ENCODE results near the gene CD300A.
"Not testable (repeated sequence)": the region's sequence is repeated elsewhere in the genome, so short reads cannot be mapped to it uniquely, and the experiment has no call there.

Gene CD300A

DNA sequence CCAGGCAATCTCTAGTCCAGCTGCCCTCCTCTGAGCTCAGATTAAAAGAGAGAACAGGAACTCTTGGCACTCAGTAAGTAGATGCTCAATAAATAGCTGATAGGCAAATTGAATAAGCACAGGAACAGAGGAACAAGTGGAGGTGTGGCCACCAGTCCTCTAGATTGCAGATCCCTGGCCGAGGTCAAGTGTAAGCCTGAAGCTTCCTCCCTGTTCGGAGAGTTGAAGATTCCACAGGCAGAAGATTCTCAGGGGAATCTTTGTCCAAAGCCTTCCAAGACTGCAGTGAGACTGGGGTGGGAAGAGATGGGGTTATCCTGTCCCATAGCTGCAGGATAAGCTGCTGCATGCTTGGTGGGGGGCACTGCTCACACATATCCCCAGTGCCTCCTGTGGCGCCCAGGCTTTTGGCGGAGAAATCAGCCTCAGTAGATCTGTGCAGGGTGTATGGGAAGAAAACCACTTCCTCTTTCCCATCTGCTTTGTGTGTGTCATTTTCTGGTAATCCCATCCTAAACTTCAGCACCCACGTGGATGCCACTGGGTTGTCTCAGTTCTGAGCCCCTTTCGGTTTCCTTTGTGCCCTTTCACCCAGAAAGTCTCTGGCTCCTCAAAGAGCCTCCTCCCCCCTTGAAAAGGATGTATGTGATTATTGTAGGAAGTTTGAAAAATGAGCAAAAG is 12.1 kb downstream of the CD300A start:
- TF ChIP-seq, protein P1, sequence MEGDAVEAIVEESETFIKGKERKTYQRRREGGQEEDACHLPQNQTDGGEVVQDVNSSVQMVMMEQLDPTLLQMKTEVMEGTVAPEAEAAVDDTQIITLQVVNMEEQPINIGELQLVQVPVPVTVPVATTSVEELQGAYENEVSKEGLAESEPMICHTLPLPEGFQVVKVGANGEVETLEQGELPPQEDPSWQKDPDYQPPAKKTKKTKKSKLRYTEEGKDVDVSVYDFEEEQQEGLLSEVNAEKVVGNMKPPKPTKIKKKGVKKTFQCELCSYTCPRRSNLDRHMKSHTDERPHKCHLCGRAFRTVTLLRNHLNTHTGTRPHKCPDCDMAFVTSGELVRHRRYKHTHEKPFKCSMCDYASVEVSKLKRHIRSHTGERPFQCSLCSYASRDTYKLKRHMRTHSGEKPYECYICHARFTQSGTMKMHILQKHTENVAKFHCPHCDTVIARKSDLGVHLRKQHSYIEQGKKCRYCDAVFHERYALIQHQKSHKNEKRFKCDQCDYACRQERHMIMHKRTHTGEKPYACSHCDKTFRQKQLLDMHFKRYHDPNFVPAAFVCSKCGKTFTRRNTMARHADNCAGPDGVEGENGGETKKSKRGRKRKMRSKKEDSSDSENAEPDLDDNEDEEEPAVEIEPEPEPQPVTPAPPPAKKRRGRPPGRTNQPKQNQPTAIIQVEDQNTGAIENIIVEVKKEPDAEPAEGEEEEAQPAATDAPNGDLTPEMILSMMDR (IDR thresholded peaks at IDR 0.05; ENCODE audit: low read depth, low read length), result no peak
- no peak overlapping the region for H3K4me3 ChIP-seq (replicated peaks in 1 of 2; ENCODE audit: low read depth in 2 of 2, low read length in 2 of 2)
- no peak for DNase-seq (ENCODE audit: low read depth in 2 of 2)

DNA sequence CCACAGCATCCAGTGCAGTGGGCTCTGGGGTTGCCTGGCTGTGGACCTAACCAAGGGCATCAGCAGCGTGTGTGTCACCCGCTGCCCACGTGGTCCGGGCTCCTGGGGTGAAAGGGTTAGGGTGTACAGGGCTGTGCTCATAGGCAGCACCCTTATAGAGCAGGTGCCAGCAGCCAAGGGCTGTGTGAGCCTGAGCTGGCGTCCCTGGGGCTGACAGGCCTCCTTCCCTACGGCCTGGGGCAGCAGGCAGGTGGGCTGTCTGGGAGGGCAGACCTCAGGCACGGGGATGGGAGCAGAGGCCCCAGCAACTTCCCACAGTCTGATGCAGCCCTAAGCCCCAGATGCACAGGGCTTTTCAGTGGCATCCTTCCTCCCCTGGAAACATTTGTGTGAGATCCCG is 13.9 kb downstream of the CD300A start:
- TF ChIP-seq, protein P1 (IDR thresholded peaks at IDR 0.05; ENCODE audit: low read depth, low read length), result no peak
- no peak for DNase-seq (ENCODE audit: low read depth in 2 of 2)

DNA sequence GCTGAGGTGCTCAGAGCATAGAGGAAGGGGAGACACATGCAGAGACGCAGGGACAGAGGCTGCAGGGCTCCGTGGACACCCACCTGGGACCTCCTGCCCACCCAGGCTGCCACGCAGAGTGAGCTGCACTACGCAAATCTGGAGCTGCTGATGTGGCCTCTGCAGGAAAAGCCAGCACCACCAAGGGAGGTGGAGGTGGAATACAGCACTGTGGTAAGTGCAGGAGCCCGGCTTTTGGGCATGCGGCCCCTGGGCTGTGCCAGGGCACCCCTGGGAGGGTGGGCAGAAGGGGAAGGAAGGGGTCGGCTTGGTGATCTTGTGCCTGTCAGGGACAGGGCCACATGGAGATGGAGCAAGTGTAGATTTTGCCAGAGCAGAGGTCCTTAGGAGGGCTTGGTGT is 15.2 kb downstream of the CD300A start:
- TF ChIP-seq, protein P1 (IDR thresholded peaks at IDR 0.05; ENCODE audit: low read depth, low read length), result no peak
- DNase-seq (ENCODE audit: low read depth in 2 of 2), result no peak
- no peak overlapping the region for H3K4me3 ChIP-seq (replicated peaks in 1 of 2; ENCODE audit: low read depth in 2 of 2, low read length in 2 of 2)

More for the DNA sequence above, 13.9 kb downstream of the CD300A start:
- H3K4me3 ChIP-seq (replicated peaks in 1 of 2; ENCODE audit: low read depth in 2 of 2, low read length in 2 of 2), result no peak overlapping the region

DNA sequence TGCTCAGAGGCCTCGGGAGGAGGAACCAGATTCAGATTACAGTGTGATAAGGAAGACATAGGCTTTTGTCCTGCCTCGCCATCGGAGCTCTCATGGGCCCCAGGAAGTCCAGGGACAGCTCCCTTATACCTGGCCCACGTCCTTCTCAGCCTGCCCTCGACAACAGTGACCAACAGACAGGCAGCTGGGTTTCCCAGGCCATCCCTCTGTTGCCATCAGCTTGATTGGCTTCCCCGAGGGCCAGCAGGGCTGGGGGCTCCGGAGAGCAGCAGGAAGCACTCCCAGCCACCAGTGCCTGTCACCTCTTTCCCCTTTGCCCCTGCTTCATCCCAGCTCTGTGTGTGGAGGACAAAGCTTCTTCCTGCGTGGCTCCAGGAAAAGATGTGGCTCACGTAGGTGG is 17.6 kb downstream of the CD300A start:
- no peak overlapping the region for H3K4me3 ChIP-seq (replicated peaks in 1 of 2; ENCODE audit: low read depth in 2 of 2, low read length in 2 of 2)
- no peak for DNase-seq (ENCODE audit: low read depth in 2 of 2)
- TF ChIP-seq, protein P1 (IDR thresholded peaks at IDR 0.05; ENCODE audit: low read depth, low read length), result no peak

- TF ChIP-seq, protein P1 (IDR thresholded peaks at IDR 0.05; ENCODE audit: low read depth, low read length), result no peak
- no peak for DNase-seq (ENCODE audit: low read depth in 2 of 2)
Observed at GRCh38 chr17:74485022-74485743, 18.7 kb downstream of the CD300A start.

GRCh38 chr17:74485841-74486240 is 19.4 kb downstream of the CD300A start:
- no peak for DNase-seq (ENCODE audit: low read depth in 2 of 2)
- TF ChIP-seq, protein P1 (IDR thresholded peaks at IDR 0.05; ENCODE audit: low read depth, low read length), result no peak
- H3K4me3 ChIP-seq (replicated peaks in 1 of 2; ENCODE audit: low read depth in 2 of 2, low read length in 2 of 2), result no peak overlapping the region

More at GRCh38 chr17:74485022-74485743, 18.7 kb downstream of the CD300A start:
- H3K4me3 ChIP-seq (replicated peaks in 1 of 2; ENCODE audit: low read depth in 2 of 2, low read length in 2 of 2), result no peak overlapping the region

DNA sequence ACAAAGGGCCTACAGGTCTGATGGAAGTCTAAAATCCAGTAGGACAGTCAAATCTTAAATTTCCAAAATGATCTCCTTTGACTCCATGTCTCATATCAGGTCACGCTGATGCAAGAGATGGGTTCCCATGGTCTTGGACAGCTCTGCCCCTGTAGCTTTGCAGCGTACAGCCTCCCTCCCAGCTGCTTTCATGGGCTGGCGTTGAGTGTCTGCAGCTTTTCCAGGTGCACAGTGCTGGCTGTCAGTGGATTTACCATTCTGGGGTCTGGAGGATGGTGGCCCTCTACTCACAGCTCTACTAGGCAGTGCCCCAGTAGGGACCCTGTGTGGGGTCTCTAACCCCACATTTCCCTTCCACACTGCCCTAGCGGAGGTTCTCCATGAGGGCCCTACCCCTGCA is 21.8 kb downstream of the CD300A start:
- H3K4me3 ChIP-seq (replicated peaks in 1 of 2; ENCODE audit: low read depth in 2 of 2, low read length in 2 of 2); DNase-seq (ENCODE audit: low read depth in 2 of 2): not testable (repeated sequence)
